HG02623 (cell line): Measurements from ENCODE around the gene NUDT4.
A peak's percentile ranks its signal among the peaks of the same experiment; 100 is the strongest.

Experiments used
- ATAC-seq: cut with Tn5 transposase; IDR thresholded peaks from one replicate; pipeline ENCODE4 v1.9.1; 2021; ENCODE audit warnings: moderate library complexity; ENCODE audit not compliant: unreplicated experiment

NUDT4 gene

DNA sequence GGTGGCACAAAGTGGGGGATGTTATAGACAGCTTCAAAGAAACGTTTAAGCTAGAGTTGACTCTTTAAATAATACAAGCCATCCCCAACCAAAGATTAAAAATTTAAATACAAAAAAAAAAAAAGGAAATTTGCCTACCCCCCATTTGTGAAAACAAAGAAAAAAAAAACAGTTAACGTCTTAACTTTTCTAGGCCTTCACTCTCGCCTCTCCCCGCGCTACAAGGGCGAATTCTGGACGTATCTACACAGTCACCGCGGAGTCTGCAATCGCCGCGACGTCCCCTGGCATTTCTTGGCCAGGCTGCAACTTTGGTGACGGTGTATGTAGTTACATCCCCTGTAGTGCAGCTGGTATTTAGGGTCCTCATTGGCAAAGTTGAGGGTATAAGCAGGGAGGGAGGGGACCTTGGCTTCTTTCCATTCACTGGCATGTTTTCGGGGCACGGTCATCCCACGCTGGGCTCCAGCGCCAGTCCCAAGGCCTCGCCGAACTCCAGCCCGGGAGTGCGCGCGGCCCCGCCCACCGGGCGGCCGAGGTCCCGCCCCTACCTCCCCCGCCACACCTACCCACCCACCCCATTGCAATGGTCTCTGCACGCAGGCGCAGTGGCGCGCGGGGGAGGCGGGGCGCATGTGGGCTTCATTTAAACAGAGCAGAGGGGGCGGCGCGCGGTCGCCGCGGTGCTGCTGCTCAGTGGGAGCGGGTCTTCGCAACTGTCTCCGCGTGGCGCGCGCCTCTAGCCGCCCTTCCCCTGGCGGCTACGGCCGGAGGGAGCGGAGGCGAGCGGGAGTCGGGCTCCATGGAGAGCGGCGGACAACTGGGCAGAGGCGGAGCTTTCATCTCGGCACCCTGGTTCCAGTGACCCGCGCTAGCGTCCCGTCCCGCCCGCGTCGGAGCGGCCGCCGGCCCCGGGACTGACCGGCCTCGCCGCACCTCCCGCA lies at the start of gene NUDT4:
Gene NUDT4, plus strand, starts transcription at position 674 of the 944 bp plus-strand sequence. CDS start 398 bp downstream, outside the sequence.
- peak; percentile 61 for ATAC-seq

DNA sequence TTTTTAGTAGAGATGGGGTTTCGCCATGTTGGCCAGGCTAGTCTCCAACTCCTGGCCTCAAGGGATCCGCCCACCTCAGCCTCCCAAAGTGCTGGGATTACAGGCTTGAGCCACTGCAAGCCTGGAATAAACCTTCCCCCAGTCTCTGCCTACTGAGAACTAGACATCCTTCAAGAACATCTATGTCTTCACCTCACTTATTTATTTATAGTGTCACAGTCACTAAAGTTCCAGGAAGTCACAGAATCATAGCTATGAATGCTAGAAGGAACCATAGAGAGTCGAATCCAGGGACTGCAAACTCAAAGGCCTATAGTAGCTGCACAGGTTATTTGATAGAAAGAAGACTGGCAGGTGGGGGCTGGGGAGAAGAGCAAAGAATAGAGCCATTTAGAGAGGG lies 44.7 kb upstream of the NUDT4 start:
- no peak for ATAC-seq

DNA sequence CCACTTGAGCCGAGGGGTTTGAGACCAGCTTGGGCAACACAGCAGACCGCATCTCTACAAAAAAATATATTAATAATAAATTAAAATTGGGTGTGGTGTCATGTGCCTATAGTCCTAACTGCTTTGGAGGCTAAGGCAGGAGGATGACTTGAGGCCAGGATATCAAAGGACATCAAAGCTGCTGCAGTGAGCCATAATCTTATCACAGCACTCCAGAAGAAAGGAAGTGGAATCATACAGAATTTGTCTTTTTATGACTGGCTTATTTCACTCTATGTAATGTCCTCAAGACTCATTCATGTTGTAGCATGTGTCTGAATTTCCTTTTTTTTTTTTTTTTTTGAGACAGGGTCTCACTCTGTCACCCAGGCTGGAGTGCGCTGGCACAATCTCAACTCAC lies 43.9 kb upstream of the NUDT4 start:
- no peak for ATAC-seq

DNA sequence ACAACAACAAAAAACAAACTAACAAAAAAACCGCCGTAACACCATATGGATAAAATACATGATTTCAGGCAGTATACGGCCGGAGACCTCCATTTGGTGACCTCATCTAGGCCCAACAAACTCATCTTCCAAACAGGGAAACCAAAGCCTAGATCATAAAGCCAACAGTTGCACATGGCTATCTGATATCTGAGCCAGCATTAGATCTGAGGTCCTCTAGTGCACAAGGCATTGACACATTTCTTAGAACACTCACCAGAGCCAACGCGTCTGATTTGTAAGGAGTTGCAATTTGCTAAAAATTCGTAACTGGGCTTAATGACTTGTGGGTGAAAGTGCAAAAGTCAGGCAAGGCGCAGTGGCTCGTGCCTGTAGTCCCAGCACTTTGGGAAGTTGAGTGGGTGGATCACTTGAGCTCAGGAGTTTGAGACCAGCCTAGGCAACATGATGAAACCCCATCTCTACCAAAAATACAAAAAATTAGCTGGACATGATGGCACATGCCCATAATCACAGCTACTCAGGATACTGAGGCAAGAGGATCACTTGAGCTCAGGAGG lies 42.0 kb upstream of the NUDT4 start:
- no peak for ATAC-seq

DNA sequence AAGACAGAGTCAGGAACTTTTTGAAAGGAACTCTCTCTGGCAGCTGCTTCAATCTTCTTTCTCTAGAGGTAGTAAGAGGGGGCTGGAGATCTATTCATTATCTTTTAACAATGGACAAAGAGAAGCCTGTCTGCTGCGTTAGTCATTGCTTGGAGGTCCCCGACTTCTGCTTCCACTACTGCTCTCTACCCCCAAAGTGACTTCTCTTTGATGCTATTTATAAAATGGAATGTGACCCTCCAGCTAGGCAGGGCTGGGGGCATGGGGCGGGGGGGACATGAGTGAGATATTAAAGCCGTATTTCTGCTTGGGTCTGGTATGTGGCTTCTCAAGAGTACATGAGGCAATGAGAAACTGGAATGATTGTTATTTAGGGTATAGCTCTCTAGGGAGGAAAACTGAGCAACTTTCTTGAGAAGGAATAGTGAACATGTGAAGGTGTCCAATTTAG lies 41.4 kb upstream of the NUDT4 start:
- ATAC-seq, result no peak

DNA sequence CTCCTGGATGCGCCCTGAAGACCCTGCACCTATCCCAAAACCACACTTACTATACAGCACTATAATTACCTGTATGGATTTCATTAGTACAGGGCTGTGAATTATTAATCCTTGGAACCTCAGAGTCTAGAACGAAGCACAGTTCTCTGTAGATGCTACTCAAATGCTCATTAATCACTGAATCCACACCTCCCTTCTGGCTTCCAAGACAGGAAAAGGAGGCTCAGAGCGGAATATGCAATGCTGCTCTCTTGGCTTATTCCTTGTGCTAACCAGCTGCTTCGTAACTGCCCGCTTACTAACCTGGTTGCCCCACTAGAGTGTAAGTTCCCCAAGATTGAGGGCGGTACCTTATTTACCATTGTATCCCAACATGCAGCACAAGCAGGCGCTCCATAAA lies 39.1 kb upstream of the NUDT4 start:
- ATAC-seq, result no peak

DNA sequence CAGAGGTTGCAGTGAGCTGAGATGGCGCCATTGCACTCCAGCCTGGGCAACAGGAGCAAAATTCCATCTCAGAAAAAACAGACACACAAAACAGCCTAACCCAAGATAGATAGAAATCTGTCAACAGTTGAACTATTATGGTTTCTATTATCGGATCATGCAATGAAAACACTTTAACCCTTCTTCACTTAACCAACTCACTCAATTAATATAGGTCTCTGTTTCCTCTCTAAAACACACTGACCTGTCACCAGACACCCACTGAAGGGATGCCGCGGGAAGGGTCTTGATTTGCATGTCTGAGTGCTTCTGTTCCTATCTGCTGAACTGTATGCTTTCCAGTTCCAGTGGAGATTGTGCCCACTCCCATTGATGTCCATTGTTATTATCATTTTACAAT lies 38.0 kb upstream of the NUDT4 start:
- no peak for ATAC-seq

DNA sequence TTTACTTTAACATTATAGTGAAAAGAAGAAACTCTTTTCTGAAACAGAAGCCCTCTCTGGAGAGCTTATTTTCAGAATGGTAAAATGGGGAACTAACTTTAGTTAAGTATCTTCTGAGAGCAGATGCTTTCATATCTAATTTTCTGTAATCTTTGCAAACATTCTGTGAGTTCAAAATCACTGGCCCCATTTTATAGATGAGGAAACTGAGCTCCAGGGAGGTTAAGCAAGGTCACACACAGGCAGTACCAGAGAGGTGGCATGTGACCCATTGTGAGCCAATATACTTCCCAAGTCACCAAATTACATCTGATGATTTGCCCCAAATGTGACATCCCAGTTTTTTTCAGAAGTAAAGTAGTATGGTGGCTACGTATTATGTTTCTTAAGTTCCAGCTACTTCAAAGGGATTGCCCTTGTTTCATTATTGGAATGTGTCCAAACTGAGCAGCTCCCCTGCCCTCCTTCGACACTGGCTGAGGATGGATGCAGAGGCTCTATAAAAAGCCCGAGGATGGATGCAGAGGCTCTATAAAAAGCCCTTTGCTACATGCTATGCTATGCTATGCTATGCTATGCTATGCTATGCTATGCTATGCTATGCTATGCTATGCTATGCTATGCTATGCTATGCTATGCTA lies 36.2 kb upstream of the NUDT4 start:
- ATAC-seq, result no peak

DNA sequence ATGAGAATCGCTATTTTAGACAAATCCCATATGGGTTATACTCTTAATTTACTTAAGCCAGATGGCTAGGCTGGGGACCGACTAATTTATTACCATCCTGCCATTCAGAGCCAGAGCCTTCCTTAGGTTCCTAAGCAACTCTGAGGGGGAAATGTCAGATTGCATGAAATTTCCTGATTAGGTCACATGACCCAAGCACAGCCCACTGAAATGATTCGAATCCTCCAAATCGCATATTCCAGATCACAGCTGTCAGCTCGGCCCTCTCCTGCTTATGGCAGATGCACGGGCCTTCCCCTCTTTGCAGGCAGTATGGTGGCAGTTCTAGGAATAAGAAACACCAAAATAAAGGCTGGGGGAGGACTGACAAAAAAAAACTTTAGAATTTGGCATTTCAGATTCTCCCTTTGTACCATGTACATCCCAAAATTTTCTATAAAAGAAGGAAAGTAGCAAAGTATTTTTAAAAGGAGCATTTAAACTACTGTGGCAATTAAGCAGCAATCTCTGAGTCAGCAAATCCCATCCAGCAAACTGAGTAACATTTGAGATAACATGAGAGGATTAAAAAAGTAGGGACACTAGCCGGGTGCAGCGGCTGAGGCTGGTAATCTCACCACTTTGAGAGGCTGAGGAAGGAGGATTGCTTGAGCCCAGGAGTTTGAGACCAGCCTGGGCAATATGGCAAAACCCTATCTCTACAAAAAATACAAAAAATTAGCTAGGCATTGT lies 30.5 kb upstream of the NUDT4 start:
- no peak for ATAC-seq

- no peak for ATAC-seq
These were observed 28.9 kb upstream of the NUDT4 start for GRCh38 chr12:93348575-93349435.

- ATAC-seq, result no peak
These were observed 26.0 kb upstream of the NUDT4 start for GRCh38 chr12:93351726-93352125.

DNA sequence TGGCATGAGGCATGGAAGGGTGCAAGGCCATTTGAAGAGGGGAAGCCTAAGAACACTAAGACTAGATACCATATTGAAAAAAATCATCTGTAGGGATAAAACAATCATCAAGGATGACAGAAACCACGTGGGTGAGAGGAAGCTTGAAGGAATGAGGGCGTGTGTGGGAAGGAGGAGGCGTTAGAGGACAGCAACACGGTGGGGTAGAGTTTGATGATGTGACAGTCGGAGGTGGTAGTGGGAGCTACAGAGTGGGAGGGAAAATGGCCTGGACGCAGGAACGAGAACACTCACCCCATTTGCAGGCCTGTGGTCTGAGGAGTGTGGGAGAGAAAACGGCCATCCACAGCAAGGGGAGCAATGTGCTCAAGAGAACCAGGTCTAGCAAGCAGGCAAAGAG lies 25.4 kb upstream of the NUDT4 start:
- ATAC-seq, result no peak

DNA sequence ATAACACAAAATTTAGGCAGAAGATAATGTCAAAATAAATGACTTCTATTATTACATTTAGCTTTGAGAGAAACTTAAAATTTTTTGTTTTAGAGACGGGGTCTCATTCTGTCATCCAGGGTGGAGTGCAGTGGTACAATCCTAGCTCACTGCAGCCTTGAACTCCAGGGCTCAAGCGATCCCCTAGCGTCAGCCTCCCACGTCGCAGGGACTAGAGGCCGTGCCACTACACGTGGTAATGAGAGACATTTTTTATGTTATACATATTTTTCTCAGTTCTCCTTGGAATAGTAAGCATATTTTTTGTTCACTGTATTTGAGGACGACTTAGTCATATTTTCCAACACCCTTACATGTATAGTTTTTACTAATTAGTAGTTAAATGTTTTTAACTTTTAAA lies 21.5 kb upstream of the NUDT4 start:
- no peak for ATAC-seq

DNA sequence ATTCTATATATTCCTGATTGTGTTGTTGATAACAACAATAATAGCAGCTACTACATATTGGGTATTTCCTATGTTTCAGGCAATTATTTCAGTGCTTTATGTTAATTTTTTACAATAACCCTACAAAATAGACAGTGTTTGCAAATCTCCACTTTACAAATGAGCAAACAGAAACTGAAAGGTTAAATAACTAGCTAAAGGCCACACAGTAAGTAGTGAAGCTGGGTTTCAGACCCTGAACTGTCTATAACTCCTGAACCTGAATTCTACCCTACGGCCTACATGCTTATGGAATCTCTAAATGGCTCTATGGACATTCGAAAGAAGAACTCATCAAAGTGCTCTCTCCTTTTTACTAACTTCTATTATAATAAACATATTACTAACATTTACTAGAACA lies 19.7 kb upstream of the NUDT4 start:
- ATAC-seq, result peak; percentile 71

- ATAC-seq, result no peak
These were observed 18.9 kb upstream of the NUDT4 start for GRCh38 chr12:93358821-93359220.

- ATAC-seq, result no peak
These were observed 17.0 kb upstream of the NUDT4 start for GRCh38 chr12:93360688-93361087.

- ATAC-seq, result no peak
These were observed 16.4 kb upstream of the NUDT4 start for GRCh38 chr12:93361151-93361919.

DNA sequence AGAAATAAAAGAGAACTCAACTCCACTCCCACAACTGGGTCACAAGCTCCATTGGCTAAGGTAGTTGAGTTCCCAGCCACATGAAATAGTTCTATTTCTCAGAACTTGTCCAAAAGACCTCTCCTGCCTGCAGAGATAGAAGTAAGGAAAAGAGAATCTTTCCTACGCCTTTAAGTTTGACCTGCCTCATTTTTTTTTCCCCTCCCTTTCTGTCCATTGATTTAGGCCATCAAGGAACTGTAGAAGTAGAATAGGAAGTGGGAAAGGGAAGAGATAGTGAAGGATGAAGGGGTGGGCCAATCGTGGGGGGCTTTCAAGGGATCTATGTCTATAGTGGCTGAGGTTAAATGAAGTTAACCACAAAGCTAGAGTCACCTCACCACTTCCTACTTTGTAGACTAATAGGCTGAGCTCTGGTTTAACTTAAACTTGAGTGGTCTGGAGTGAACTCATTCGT lies 13.9 kb upstream of the NUDT4 start:
- peak; percentile 80 for ATAC-seq

DNA sequence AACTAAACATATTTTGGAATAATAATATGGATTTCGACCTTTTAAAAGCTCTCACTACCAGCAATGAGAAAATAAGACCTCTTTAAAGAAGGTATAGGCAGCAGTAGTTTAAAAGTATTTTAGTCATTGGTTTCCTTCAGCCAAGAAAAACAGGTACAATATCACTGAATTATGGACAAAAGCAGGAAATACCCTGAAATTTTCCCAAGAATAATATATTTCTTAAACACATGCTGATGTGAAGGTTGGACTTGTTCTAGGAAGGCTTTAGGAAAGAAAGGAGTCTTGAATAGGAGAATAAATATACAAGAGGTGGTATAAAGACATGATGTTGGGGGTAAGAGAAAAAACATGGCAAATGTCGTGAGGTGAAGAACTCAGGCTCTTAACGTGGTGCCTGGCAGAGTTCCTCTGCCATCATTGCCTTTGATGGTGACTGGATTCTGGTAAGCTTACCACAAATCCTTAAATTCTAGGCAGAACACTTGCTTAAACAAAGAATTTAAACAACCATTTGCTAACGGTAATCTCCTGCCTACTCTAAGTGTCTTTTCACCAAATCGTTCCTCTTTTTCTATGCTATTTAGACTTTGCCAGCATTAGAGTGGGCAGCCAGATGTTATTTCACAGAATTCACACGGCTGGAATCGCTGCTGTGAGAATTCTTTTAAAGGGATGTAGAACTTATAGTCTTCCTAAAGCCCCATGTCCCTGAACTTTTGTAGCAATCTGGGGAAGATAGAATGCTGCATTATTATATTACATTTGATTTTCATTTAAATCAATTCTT lies 11.9 kb upstream of the NUDT4 start:
- ATAC-seq, result no peak
